ENCODE measurements around the gene MYO10.

DNA sequence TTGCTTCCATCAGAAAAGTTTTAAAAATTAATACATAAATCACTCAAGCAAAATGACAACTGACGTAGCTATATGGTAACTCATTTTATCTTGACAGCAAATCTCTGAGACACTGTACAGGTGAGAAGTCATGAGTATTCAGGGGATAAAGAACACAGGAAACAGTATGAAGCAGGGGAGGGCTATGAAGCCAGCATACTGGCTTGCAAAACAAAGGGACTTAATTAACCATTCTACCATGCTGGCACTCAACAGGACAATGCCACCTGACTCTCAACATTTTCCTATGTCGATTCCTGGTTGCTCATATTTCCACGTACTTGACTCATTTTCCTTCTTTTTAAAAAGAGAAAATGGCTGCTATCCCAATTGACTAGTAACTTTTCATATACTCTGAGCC is 167.9 kb downstream of the MYO10 start:
- TF ChIP-seq POLR2A (IDR thresholded peaks at IDR 0.05) (no peak), CTCF (IDR thresholded peaks at IDR 0.05 in 4 of 5, conservative IDR thresholded peaks at IDR 0.05 in 1 of 5) (no peak)
